ENCODE results near the gene C3orf22. TPM values are rescaled to one million over a fixed set of nuclear protein-coding genes. Genes with fewer than 3 reads are reported as not detected.

Gene C3orf22
- total RNA-seq, 5 donors from 2014 or later (not counting 1 experiment from before 2014, with no cell fraction given): not detected

DNA sequence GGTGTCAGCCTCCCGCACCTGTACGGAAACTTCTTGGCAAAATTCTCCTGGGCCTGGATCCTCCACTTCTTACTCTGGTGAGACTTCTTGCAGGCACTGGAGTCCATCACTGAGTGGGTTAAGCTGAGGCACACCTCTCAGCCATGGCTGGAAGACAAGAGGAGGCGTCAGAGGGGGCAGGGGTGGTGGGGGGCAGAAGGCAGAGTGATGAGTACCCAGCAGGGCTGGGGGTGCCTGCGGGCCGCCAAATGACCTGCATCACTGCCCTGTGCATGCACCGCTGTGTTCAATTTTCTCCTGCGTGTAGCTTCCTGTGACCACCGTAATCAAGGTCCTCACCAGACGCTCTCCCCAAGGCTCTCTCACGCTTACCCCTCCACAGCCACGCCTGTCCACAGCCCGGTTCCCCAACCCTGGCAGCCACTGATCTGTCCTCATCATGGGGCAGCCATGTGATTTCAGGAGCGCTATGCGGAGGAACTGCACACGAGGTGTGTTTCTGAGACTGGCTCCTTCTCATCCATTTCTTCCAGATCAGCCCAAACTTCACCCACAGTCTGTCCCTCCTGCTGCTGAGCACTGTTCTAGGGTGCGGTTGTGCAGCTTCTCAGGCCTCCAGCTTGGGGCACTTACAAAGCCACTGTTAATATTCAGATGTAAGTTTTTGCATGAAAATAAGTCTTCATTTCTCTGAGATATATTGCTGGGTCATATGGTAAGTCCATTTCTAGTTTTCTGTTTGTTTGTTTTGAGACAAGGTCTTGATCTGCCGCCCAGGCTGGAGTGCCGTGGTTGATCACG lies 5.2 kb downstream of the C3orf22 start:
- H3K4me1 ChIP-seq (ENCODE audit: control insufficient read depth in 1 of 2, extremely low read depth in 1 of 2, insufficient read depth in 2 of 2, low read length in 2 of 2): no peaks in the 10 kb centered on the region
- 89% methylated on average over 13 of the region's 19 CpGs for WGBS (ENCODE audit: insufficient coverage)
- no peak overlapping the region for H3K27ac Mint-ChIP-seq
- H3K27ac ChIP-seq (ENCODE audit: low read length): no peak overlapping the region
- no peaks in the 10 kb centered on the region for H3K4me1 Mint-ChIP-seq
- CTCF ChIA-PET: no interaction called here
- H3K36me3 ChIP-seq (ENCODE audit: control insufficient read depth in 2 of 2, extremely low read depth in 1 of 2, insufficient read depth in 1 of 2, low read length in 1 of 2): no peaks in the 10 kb centered on the region
- H3K27me3 ChIP-seq (replicated peaks in 1 of 2; ENCODE audit: control insufficient read depth in 2 of 2, extremely low read depth in 1 of 2, insufficient read depth in 2 of 2, low read length in 1 of 2): peaks cover 0 to 30% of the 10 kb centered on the region in 2 experiments
- POLR2A ChIA-PET: no interaction called here
- no peaks in the 10 kb centered on the region for H3K36me3 Mint-ChIP-seq
- H3K9me3 Mint-ChIP-seq: no peaks in the 10 kb centered on the region
- H3K9me3 ChIP-seq: no peaks in the 10 kb centered on the region
- no peak overlapping the region for H3K4me3 ChIP-seq (ENCODE audit: control insufficient read depth in 1 of 2, extremely low read depth in 1 of 2, low read length in 1 of 2)
- H3K27me3 Mint-ChIP-seq: peaks cover 5 to 11% of the 10 kb centered on the region in 2 donors
- peak in 2 of 35 experiments; percentile 0 to 6 for DNase-seq
- ATAC-seq (replicated peaks in 1 of 4): no peak
- H3K4me3 Mint-ChIP-seq: no peak overlapping the region

DNA sequence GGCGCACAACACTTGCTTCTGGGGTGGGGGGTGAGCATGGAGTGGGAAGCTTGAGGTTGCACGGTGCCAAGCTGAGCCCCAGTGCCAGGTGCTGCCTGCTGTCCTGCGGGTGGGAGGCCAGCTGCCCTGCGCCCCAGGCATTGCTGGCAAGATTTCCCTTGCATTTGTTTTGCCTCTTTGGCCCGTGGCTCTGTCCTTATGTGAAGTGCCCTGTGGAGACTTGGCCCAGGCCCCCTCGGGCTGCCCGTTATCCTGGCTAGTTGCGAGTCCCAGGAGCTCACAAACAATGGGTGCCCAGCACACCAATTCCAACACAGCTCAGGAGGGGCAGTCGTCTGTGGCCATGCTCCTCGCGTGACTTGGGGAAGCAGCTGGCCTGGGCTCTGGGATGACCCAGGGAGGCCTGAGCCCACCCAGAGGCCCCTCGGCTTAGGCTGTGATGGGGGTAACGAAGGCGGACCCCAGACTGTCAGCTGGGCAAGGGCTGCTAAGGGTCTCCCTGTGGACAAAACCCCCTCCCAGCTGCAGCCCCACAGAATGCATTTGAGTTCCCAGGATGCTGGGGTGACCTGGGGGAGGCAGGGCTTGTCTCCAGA lies 5.9 kb downstream of the C3orf22 start:
- ATAC-seq (replicated peaks in 1 of 4) (no peak), DNase-seq (peak in 3 of 35 experiments; percentile 3 to 23 (median 3))
- Mint-ChIP-seq H3K27me3 (peaks cover 5 to 11% of the 10 kb centered on the region in 2 donors), H3K27ac (no peak overlapping the region), H3K36me3 (no peaks in the 10 kb centered on the region), H3K4me3 (no peak overlapping the region), H3K4me1 (no peaks in the 10 kb centered on the region), H3K9me3 (no peaks in the 10 kb centered on the region)
- Histone ChIP-seq H3K36me3 (ENCODE audit: control insufficient read depth in 2 of 2, extremely low read depth in 1 of 2, insufficient read depth in 1 of 2, low read length in 1 of 2) (no peaks in the 10 kb centered on the region), H3K27me3 (replicated peaks in 1 of 2; ENCODE audit: control insufficient read depth in 2 of 2, extremely low read depth in 1 of 2, insufficient read depth in 2 of 2, low read length in 1 of 2) (peaks cover 0 to 26% of the 10 kb centered on the region in 2 experiments), H3K4me3 (ENCODE audit: control insufficient read depth in 1 of 2, extremely low read depth in 1 of 2, low read length in 1 of 2) (no peak overlapping the region), H3K9me3 (no peaks in the 10 kb centered on the region), H3K27ac (ENCODE audit: low read length) (no peak overlapping the region), H3K4me1 (ENCODE audit: control insufficient read depth in 1 of 2, extremely low read depth in 1 of 2, insufficient read depth in 2 of 2, low read length in 2 of 2) (no peaks in the 10 kb centered on the region)
- 80% methylated on average over 11 of the region's 14 CpGs for WGBS (ENCODE audit: insufficient coverage)
- POLR2A ChIA-PET: no interaction called here
- CTCF ChIA-PET: no interaction called here

DNA sequence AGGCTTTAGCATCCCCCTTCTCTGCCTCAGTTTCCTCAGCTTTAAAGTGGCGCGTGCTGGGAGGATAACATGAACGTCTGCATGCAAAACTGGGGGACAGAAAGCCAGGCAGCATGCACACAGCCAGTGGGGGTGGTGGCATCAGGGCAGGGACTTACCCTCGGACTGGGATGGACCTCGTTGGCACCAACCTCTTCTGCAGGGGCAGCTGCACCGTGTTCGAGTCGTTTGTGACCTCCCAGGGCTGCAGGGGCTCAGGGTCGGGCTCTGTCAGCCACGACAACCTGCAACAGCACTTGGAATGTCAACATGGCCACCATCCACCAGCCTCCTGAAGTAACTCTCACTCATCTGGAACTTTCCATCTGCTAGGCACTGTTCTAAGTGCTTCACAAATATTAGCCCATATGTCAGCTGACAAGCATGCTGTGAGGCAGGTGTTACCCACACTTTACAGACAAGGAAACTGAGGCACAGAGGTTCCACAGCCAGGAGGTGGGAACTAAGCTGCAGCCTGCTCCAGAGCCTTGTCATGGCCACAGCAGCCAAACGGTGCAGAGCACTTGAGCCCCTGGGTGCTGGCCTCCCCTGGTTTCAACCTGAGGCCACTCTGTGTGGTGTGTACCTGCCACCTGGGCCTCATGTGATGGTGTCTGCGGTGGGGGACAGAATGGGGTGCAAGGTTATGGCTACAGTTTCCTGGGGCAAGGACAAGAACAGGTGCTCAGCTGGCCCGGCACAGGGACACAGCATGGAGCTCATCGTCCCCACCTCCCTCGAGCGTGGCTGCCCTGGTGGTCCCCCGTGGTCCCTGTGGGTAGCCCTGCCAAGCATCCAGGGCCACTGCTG lies 6.7 kb downstream of the C3orf22 start:
- no peak for ATAC-seq (replicated peaks in 1 of 4)
- Mint-ChIP-seq H3K27ac (no peak overlapping the region), H3K4me3 (no peak overlapping the region), H3K4me1 (no peaks in the 10 kb centered on the region), H3K36me3 (no peaks in the 10 kb centered on the region), H3K27me3 (peaks cover 5 to 12% of the 10 kb centered on the region in 2 donors), H3K9me3 (no peaks in the 10 kb centered on the region)
- no peaks in the 10 kb centered on the region for H3K9me3 ChIP-seq
- ChIA-PET CTCF (no interaction called here), POLR2A (no interaction called here)
- H3K4me3 ChIP-seq (ENCODE audit: control insufficient read depth in 1 of 2, extremely low read depth in 1 of 2, low read length in 1 of 2): no peak overlapping the region
- peaks cover 0 to 31% of the 10 kb centered on the region in 2 experiments for H3K27me3 ChIP-seq (replicated peaks in 1 of 2; ENCODE audit: control insufficient read depth in 2 of 2, extremely low read depth in 1 of 2, insufficient read depth in 2 of 2, low read length in 1 of 2)
- WGBS (ENCODE audit: insufficient coverage): 72% methylated on average over 16 of the region's 17 CpGs
- H3K4me1 ChIP-seq (ENCODE audit: control insufficient read depth in 1 of 2, extremely low read depth in 1 of 2, insufficient read depth in 2 of 2, low read length in 2 of 2): no peaks in the 10 kb centered on the region
- peak in 3 of 35 experiments; percentile 3 to 18 (median 9) for DNase-seq
- no peak overlapping the region for H3K27ac ChIP-seq (ENCODE audit: low read length)
- H3K36me3 ChIP-seq (ENCODE audit: control insufficient read depth in 2 of 2, extremely low read depth in 1 of 2, insufficient read depth in 1 of 2, low read length in 1 of 2): no peaks in the 10 kb centered on the region

DNA sequence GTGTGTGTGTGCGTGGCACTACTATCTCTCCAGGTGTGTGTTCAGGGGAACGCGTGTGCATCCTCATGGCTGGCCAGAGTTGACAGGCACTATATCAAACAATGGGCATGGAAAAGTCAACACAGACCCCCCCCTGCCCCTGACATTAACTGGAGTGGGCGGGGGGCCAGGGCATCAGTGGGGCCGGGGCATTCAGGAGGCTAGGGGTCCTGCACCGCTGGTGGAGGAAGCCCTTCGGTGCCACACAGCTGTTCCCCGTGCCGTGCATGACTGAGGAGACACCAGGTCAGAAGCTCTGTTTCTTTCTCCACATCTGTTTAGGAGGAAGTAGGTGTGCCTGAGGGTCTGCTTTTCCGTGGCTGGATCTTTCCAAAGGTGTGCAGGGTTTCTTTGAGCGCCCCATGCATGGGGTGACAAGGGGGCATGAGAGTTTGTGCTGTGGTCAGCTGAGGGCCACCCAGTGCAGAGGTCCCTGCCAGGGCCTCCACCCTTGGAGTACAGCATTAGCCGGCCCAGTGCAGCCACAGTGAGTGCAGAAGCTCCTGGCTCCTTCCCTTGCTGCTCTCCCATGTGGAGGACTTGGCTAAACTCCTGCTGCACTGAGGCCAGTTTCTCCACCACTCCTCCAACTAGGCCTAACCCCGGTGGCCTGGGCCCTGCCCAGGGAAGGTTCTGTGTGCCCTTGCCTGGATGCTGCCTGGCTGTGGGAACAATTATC lies 7.5 kb downstream of the C3orf22 start:
- Histone ChIP-seq H3K9me3 (no peaks in the 10 kb centered on the region), H3K4me3 (ENCODE audit: control insufficient read depth in 1 of 2, extremely low read depth in 1 of 2, low read length in 1 of 2) (no peak overlapping the region), H3K36me3 (ENCODE audit: control insufficient read depth in 2 of 2, extremely low read depth in 1 of 2, insufficient read depth in 1 of 2, low read length in 1 of 2) (no peaks in the 10 kb centered on the region), H3K27me3 (replicated peaks in 1 of 2; ENCODE audit: control insufficient read depth in 2 of 2, extremely low read depth in 1 of 2, insufficient read depth in 2 of 2, low read length in 1 of 2) (peaks cover 0 to 31% of the 10 kb centered on the region in 2 experiments), H3K4me1 (ENCODE audit: control insufficient read depth in 1 of 2, extremely low read depth in 1 of 2, insufficient read depth in 2 of 2, low read length in 2 of 2) (no peaks in the 10 kb centered on the region), H3K27ac (ENCODE audit: low read length) (no peak overlapping the region)
- 32% methylated on average over 10 of the region's 13 CpGs for WGBS (ENCODE audit: insufficient coverage)
- peak in 2 of 35 experiments; percentile 7 to 8 for DNase-seq
- ATAC-seq (replicated peaks in 1 of 4): no peak
- Mint-ChIP-seq H3K27ac (no peak overlapping the region), H3K36me3 (no peaks in the 10 kb centered on the region), H3K4me1 (no peaks in the 10 kb centered on the region), H3K27me3 (peaks cover 5 to 16% of the 10 kb centered on the region in 2 donors), H3K9me3 (no peaks in the 10 kb centered on the region), H3K4me3 (no peak overlapping the region)
- ChIA-PET POLR2A (no interaction called here), CTCF (no interaction called here)

DNA sequence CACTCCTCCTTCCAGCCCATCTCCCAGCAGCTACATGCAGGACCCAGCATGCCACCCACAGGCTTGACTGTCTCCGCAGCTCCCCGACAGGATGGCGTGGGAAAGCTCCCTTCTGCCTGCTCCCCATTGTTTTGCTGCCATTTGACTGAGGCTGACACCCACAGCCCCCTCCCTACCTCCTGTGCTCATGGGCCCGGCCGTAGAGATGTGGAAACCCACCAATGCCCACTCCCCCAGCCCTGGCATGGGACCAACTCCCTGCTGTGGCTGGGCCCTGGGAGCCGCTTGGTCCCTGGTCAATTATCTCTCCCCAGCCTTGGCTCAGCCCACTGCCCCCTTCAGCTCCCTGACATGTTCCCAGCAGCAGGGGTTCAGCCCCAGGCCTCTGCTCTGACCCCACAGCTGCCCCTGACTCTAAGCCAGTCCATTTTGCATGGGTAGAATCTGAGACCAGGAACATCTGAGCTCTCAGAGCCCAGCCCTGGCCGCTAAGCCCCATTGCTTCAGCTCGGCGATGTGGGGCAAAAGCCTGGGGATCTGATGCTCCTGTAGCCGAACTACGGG lies 8.2 kb downstream of the C3orf22 start:
- Histone ChIP-seq H3K27ac (ENCODE audit: low read length) (no peak overlapping the region), H3K4me1 (ENCODE audit: control insufficient read depth in 1 of 2, extremely low read depth in 1 of 2, insufficient read depth in 2 of 2, low read length in 2 of 2) (no peaks in the 10 kb centered on the region), H3K9me3 (no peaks in the 10 kb centered on the region), H3K4me3 (ENCODE audit: control insufficient read depth in 1 of 2, extremely low read depth in 1 of 2, low read length in 1 of 2) (no peak overlapping the region), H3K36me3 (ENCODE audit: control insufficient read depth in 2 of 2, extremely low read depth in 1 of 2, insufficient read depth in 1 of 2, low read length in 1 of 2) (no peaks in the 10 kb centered on the region), H3K27me3 (replicated peaks in 1 of 2; ENCODE audit: control insufficient read depth in 2 of 2, extremely low read depth in 1 of 2, insufficient read depth in 2 of 2, low read length in 1 of 2) (peaks cover 0 to 31% of the 10 kb centered on the region in 2 experiments)
- no peak overlapping the region for H3K4me3 Mint-ChIP-seq
- ChIA-PET CTCF (interaction anchor here in 1 of 2 donors (0.7 kb wide), 1 partner anchor 28 kb away, joined by 3 read pairs; no protein-coding TSS in a partner anchor), POLR2A (no interaction called here)
- 84% methylated on average over 11 of the region's 11 CpGs for WGBS (ENCODE audit: insufficient coverage)
- no peaks in the 10 kb centered on the region for H3K9me3 Mint-ChIP-seq
- H3K27me3 Mint-ChIP-seq: peaks cover 5 to 16% of the 10 kb centered on the region in 2 donors
- DNase-seq (peak in 2 of 35 experiments; percentile 2 to 18), ATAC-seq (replicated peaks in 1 of 4) (no peak)
- no peaks in the 10 kb centered on the region for H3K4me1 Mint-ChIP-seq
- H3K27ac Mint-ChIP-seq: no peak overlapping the region
- H3K36me3 Mint-ChIP-seq: no peaks in the 10 kb centered on the region

All from T-cell (primary cell).